NCI-H345 treated with DMSO at 0.1 percent for 48 hours (cell line): ENCODE measurements around the gene C1orf50.
"Not testable (repeated sequence)": the region's sequence is repeated elsewhere in the genome, so short reads cannot be mapped to it uniquely, and the experiment has no call there.

Experiments
- DNase-seq: peaks from one replicate; lab custom pipeline; 2025; ENCODE audit not compliant: unreplicated experiment; lab: John Stamatoyannopoulos, UW

C1orf50 gene

GRCh38 chr1:42739753-42740700 lies 27.0 kb upstream of the C1orf50 start, which contains the start of gene CLDN19:
Gene CLDN19, minus strand, starts transcription at chr1:42740236. Its CDS starts 173 bp downstream, at chr1:42740063.
- DNase-seq: no peak

DNA sequence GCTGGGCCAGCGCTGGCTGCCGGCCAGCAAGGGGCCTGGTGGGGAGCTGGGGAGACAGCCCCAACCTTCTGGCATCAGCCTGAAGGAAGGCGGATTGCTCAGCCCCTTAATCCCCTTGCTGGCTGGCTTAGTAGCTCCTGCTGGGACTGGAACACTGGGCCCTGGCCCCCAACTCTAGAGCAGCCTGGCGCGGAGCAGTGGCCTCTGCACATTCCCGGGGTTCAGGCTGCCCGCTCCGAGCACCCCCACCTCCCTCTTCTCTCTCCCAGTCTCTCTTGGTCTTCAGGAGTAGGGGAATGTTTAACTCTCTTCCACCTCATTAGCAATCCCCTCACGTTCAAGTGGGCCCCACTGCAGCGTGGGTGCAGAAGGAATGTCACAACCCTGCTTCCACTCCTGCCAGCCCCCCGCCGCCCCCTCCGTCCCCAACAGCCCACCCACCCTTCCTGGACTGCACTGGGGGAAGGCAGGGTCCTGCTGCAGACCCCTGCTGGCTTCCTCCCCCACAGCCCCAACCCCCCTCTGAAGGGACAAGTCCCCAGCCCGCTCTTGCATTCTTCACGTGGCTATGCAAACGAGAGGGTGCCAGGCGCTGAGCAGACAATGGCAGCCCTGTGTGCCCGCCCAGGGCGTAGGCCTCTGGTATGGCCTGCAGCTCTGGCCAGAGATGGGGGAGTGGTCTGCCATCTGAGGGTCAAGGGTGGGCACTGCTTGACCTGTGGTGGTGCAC lies 26.0 kb upstream of the C1orf50 start:
- DNase-seq: no peak

DNA sequence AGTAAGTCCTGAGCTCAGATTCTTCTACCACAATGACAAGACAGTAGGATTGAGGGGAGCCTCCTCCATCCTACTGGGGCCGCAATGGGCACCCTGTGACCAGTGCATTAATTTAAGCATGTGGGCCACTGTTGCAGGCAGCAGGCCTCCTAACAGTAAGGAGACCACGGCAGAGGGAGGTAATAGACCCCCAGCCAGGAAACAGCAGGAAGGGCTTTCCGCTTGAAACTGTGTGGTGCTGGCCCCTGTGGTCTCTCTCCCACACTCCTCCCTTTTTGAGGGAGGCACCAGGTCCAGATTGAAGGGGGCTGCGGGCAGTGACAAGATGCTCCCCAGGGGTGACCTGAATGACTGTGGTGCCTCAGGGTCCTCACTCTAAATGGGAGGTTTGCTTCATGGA lies 25.3 kb upstream of the C1orf50 start:
- DNase-seq: no peak

- DNase-seq: no peak
Observed at GRCh38 chr1:42742141-42742540, 24.9 kb upstream of the C1orf50 start.

DNA sequence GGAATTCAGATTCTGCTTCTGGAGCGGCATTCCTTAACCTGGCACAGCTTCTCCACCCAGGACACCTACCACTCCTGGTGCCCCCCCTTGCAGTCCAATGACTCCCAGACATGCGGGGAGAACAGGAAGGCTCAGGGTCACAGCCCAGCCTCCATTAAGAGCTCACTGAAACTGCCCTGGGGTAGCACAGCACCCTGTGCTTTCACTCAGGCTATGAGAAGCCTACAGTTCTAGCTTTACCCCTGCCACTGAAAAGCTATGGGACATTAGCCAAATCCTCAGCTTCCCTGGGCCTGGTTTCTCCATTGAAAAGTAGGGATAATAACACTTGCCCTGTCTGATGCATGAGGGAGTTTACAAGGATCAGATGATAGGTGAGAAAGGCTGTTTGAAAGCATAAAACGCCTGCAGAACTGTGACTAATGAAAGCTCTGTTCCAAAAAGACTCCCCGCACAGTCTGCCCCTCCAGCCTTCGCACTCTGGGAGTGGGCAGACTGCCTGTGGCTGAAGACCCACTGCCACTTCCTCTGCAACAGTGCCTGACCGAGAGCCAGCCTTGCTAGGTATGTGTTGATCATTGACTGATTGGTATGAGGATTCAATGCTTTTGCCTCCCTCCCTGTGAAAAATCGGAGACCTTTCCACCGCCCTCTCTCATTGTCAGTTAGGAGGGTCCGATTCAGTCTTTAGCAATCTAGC lies 24.3 kb upstream of the C1orf50 start:
- DNase-seq: no peak

DNA sequence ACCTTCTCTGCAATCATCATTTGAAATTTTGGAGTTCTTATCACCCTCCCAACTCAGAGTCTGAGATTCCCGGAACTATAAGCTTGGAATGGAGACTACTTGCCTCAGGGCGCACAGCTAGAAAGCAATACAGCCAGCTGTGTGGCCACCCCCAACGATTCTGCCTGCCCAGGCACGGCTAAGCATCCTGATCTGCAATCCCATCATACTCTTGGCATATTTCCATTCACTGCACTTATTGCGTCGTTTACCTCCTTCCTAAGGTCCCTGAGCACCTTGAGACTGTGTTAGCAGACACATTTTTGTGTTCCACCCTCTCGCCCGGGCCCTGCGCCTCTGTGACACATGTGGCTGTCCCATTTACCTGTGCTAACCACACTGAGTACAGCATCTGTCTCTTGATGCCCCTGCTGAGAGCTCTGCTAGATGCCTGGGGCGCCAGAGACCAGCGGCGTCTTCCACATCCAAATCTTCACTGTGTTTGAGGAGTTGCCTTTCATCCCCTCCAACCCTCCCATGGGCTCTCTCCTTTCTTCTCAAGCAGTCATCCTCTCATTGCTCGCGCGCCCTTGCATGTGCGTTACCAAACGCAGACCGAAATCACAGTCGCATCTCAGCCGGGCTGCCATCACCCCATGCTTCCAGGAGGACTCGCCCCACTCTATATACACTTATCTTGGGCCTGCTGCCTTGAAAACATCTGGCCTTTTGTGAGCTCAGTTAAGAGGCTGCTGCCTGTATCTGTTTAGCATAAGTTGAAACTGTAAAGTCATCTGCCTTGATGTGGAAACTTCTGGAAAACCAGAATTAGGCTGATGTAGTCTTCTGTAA lies 23.5 kb upstream of the C1orf50 start:
- no peak for DNase-seq

- DNase-seq: no peak
Observed at GRCh38 chr1:42744148-42744413, 23.0 kb upstream of the C1orf50 start.

GRCh38 chr1:42745851-42746250 lies 21.2 kb upstream of the C1orf50 start:
- no peak for DNase-seq

DNA sequence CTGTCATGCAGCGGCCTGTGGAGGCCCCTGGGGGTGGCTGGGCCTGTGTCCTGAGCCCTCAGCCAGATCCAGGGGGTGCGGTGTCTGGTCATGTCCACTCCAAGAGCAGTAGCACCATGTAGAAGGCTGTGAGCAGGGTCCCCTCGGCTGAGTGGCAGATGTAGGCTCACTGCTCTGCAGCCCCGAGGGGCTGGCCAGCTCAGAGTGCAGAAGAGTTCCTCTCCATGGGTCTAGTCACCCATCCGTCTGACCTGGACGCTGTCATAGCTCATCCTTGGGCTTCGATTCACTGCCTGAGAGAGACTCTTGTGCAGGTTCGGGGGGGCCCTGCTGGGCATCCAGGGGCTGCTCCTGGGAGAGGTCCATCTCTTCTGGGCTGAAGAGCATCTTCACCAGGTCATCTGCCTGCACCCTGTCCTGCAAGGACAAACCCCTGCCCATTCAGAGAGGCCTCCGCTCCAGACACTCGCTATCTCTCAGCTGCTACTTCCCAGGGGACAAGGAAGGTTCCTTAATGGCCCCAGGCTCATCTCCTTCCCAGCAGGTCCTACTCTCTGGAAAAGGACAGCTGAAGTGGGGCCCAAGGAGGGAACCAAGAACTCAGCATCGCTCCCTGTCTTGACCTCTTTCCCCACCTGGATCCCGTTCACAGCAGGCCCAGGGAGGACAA lies 20.5 kb upstream of the C1orf50 start:
- DNase-seq: no peak

DNA sequence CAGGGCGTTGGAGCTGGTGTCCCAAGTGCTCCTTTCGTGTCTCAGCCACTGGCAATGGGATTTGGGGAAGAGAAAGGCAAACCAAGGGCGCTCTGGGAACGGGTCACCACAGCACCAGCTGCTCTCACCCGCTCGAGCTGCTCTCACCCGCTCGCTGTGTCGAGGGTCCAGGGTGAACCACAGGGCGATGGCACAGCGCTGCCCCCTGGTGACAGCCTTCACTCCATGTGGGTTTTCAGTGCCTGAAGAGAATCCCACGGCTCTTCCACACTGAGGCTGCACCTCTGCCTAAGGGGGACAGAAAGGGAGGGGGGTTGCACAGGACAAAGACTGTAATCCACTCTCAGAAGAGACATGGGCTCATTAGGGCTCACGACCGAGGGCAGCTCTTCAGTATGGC lies 19.9 kb upstream of the C1orf50 start:
- DNase-seq: peak; percentile 1

GRCh38 chr1:42748021-42748420 lies 19.0 kb upstream of the C1orf50 start:
- DNase-seq: no peak

DNA sequence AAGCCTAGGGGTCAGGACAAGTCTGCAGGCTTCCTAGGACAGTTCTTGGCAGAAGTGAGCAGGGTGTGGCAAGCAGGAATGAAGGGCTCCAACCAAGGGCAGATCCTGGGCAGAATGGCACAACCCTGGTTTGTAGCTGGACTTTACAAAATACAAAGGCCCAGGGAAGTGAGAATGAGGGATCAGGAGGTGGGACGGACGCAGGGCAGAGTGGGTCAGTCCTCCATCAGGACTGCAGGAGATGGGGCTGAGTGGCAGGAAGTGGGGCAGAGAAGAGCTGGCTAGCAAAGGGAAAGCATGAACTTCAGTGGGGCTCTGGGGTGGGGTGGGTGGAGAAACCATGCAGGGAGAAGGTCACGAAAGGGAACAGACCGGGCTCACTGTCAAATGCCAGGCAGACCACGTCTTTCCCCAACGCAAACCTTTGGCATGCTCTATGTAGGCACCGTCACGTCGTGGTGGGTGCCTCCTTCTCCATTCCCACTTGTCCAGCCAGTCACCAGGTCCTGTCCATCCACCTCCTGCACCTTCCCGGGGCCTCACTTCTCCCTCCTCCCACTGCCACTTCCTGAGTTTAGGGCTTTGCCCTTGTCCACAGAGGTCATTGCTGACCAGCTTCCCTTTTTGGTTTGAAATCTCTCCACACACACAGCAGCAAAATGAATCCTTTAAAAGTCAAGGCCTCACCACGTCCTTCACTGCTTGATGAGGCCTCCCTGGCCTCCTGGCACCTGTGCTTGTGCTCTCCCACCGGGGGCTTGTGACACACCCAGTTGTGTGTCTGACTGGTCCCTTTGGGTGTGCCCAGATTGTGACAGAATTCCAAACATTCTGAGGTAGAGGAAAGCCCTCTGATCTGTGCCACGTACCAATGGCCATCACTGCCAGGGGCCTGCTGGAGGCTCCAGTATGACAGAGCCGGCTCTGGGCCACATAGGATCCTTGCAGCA lies 18.3 kb upstream of the C1orf50 start:
- no peak for DNase-seq

GRCh38 chr1:42750041-42750440 lies 17.0 kb upstream of the C1orf50 start:
- no peak for DNase-seq

DNA sequence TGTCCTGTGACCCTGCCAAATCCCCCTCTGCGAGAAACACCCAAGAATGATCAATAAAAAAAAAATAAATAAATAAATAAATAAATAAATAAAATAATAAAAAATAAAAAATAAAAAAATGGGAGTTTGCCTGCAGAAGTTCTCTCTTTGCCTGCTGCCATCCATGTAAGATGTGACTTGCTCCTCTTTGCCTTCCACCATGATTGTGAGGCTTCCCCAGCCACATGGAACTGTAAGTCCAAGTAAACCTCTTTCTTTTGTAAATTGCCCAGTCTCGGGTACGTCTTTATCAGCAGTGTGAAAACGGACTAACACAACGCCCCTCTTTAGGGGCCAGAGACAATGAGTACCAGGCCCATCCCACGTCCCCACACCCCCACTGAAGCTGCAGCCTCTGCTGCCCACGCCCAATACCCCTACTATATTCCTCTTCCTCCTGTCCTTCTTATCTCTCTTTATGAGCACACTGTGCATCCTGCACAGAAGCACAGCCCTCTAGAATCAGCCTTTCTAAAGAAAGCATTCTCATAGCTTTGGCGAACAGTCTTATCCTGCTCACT lies 15.5 kb upstream of the C1orf50 start:
- DNase-seq: not testable (repeated sequence)

DNA sequence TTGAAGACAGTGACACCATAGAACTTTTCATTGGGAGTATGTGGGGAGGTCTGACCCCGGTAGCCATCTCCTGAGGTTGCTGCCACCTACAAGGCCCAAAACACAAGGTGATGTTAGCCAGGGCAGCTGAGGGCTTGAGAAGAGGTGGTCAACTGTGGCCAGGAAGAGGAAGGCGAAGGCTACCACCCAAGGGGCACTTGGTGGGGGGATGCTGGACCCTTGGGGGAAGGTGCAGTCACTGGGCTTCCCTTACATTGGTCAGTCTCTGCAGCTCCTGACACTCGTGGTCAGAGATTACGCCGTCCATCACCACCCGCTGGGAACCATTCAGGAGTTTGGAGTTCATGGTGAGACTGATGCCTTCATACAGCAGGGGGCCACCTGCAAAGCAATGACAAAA lies 14.8 kb upstream of the C1orf50 start:
- DNase-seq: no peak

GRCh38 chr1:42753070-42753469 lies 14.0 kb upstream of the C1orf50 start:
- no peak for DNase-seq

DNA sequence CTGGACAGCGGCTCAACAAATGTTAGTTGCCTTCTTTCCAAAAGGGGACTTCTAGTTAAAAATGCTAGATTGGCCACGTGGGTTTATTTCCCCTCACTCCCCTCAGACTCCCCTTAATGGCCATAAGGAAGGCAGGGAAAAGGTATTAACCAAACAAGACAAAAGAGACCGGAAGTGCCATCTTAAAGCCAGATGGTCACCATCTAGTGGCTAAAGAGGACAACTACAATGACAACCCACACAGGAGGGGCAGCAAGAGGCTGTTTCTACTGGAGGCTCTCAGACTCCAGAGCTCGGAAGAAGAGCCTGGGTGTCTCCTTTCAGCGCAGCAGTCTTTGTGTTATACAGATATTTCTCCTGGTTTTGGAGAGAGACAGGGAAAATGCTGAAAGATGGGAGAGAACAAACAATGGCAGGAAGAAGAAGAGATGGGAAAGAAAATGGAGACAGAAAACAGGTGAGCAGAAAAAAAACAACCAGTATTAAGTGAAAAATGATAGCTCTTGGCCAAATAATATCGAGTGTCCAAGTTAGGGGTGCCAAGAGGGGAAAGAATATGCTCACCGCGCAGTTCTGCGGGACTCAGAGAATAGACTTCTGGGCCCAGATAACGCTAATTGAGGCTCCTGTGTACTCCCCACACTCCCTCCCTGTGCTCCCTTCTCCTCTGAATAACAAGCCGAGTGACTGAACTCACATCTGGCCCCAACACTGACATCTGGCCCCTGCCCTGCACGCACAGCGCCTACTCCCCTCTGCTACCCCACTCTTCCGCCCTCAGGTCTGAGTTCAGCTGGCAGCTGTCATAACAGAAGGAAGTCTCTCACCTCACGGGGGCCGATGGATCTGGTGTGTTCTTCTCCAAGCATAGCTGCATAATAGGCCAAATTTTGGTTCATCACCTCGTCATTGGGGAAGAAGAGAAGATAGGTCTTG lies 9.8 kb upstream of the C1orf50 start:
- peak; percentile 11 for DNase-seq

DNA sequence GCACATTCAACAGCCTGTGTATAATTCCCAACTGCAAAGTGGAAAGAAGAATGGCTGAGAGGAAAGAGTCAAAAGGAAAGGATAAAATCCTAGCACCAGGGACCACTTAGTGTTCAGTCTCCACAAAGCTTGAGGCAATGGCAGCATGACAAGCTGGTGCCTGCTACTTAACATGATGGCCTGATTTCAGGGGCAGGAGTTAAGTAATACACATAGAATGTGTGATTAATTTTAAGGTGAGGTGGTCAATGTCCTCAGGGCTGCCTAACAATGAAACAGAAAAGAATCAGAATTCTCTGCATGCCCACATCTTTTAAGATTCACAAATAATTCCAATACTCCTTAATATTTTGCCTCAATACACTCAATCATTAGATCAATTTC lies 9.2 kb upstream of the C1orf50 start:
- DNase-seq: no peak
